GM12874 (cell line): ENCODE measurements around the gene TUBA3E.

ENCODE experiments used
- CTCF ChIP-seq: IDR thresholded peaks from 2 replicates; pipeline ENCODE4 v1.5.1; 2011; ENCODE audit warnings: low read depth, mild to moderate bottlenecking, control low read depth, low read length, moderate library complexity; ENCODE audit not compliant: insufficient read depth

Gene TUBA3E

GRCh38 chr2:130169896-130170295 lies 28.3 kb downstream of the TUBA3E start:
- TF ChIP-seq CTCF, result no peak

GRCh38 chr2:130165293-130166016 lies 32.8 kb downstream of the TUBA3E start:
- no peak for TF ChIP-seq CTCF

GRCh38 chr2:130162968-130163367 lies 35.3 kb downstream of the TUBA3E start:
- no peak for TF ChIP-seq CTCF

GRCh38 chr2:130160131-130160530 lies 38.1 kb downstream of the TUBA3E start:
- no peak for TF ChIP-seq CTCF

GRCh38 chr2:130158631-130159030 lies 39.6 kb downstream of the TUBA3E start:
- no peak for TF ChIP-seq CTCF

GRCh38 chr2:130157825-130158514 lies 40.3 kb downstream of the TUBA3E start:
- peak; percentile 16; the same call in 1 of the 2 replicates for TF ChIP-seq CTCF

GRCh38 chr2:130156624-130157004 lies 41.6 kb downstream of the TUBA3E start:
- TF ChIP-seq CTCF, result no peak
